Neural cell (in vitro differentiated cells): Measurements from ENCODE around the gene ADGRB2. TPM values are rescaled to one million over a fixed set of nuclear protein-coding genes. Genes with fewer than 3 reads are reported as not detected.

Experiments used
- H2AFZ ChIP-seq: fragments of 200-600, 300-800 bp; sonication (generic), shearing (Covaris generic); 2 replicates; pipeline ENCODE4 v1.6.0; 2014; ENCODE audit warnings: low read depth, mild to moderate bottlenecking, antibody characterized with exemption, low read length, moderate library complexity
- H3F3A ChIP-seq: fragments of 200-600 bp; shearing (Covaris generic); 2 replicates; pipeline ENCODE4 v1.6.1; 2016; ENCODE audit warnings: mild to moderate bottlenecking, moderate library complexity, mixed read lengths, antibody characterized with exemption, low read length; ENCODE audit not compliant: insufficient read depth, poor library complexity, severe bottlenecking
- H3K27ac ChIP-seq: fragments of 200-600, 300-800 bp; sonication (generic), shearing (Covaris generic); 2 replicates; pipeline ENCODE4 v1.5.1; 2014; ENCODE audit warnings: mild to moderate bottlenecking, low read length, moderate library complexity
- H3K27me3 ChIP-seq: fragments of 300-800, 200-600 bp; sonication (generic), shearing (Covaris generic); 2 replicates; pipeline ENCODE4 v1.6.0; 2014; ENCODE audit warnings: mild to moderate bottlenecking, low read depth, low read length, moderate library complexity; ENCODE audit not compliant: insufficient read depth
- H3K36me3 ChIP-seq: fragments of 300-800, 200-600 bp; sonication (generic), shearing (Covaris generic); 2 replicates; pipeline ENCODE4 v1.5.1; 2014; ENCODE audit warnings: mild to moderate bottlenecking, antibody characterized with exemption, low read length, moderate library complexity; ENCODE audit not compliant: insufficient read depth
- H3K4me2 ChIP-seq: fragments of 300-800, 200-600 bp; sonication (generic), shearing (Covaris generic); 2 replicates; pipeline ENCODE4 v1.6.0; 2014; ENCODE audit warnings: mild to moderate bottlenecking, low read length
- H3K4me3 ChIP-seq: fragments of 300-800, 200-600 bp; sonication (generic), shearing (Covaris generic); 2 replicates; pipeline ENCODE4 v1.5.1; 2014; ENCODE audit warnings: mild to moderate bottlenecking, low read length, moderate library complexity
- H3K79me2 ChIP-seq: fragments of 200-600 bp; shearing (Covaris generic); replicated peaks from 2 replicates; pipeline ENCODE4 v1.6.0; 2014; ENCODE audit warnings: mild to moderate bottlenecking, low read length, moderate library complexity; ENCODE audit not compliant: insufficient read depth
- H3K9ac ChIP-seq: fragments of 300-800, 200-600 bp; sonication (generic), shearing (Covaris generic); 2 replicates; pipeline ENCODE4 v1.6.1; 2016; ENCODE audit warnings: mild to moderate bottlenecking, low read length, mixed read lengths
- H3K9me2 ChIP-seq: fragments of 200-600 bp; shearing (Covaris generic); 2 replicates; pipeline ENCODE4 v1.6.1; 2016; ENCODE audit warnings: mild to moderate bottlenecking, low read length, mixed read lengths; ENCODE audit not compliant: insufficient read depth
- H3K9me3 ChIP-seq: fragments of 200-600, 300-800 bp; sonication (generic), shearing (Covaris generic); 2 replicates; pipeline ENCODE4 v1.6.1; 2016; ENCODE audit warnings: mild to moderate bottlenecking, mixed run types, low read length, moderate library complexity, mixed read lengths
- H4K20me1 ChIP-seq: fragments of 200-600 bp; shearing (Covaris generic); 2 replicates; pipeline ENCODE4 v1.6.1; 2016; ENCODE audit warnings: mild to moderate bottlenecking, mixed run types; ENCODE audit not compliant: insufficient read depth
- CTCF ChIP-seq: fragments of 450-650 bp; IDR thresholded peaks from 2 replicates; pipeline ENCODE4 v1.5.1; 2014; ENCODE audit warnings: antibody characterized with exemption, mild to moderate bottlenecking, moderate library complexity; ENCODE audit not compliant: poor library complexity, severe bottlenecking
- EP300 ChIP-seq: fragments of 450-650 bp; conservative IDR thresholded peaks from 2 replicates; pipeline ENCODE4 v1.6.1; 2014; ENCODE audit warnings: antibody characterized with exemption, mild to moderate bottlenecking, moderate library complexity; ENCODE audit not compliant: poor library complexity, severe bottlenecking
- EZH2 ChIP-seq: fragments of 200-600, 300-800 bp; shearing (Covaris generic), sonication (generic); IDR thresholded peaks from 2 replicates; pipeline ENCODE4 v1.6.1; 2014; ENCODE audit warnings: antibody characterized with exemption, low read length, borderline replicate concordance, mild to moderate bottlenecking; ENCODE audit not compliant: insufficient read depth, poor library complexity, severe bottlenecking
- MXI1 ChIP-seq: fragments of 450-650 bp; conservative IDR thresholded peaks from 2 replicates; pipeline ENCODE4 v1.6.1; 2014; ENCODE audit warnings: antibody characterized with exemption, mild to moderate bottlenecking; ENCODE audit not compliant: poor library complexity, severe bottlenecking
- POLR2AphosphoS5 ChIP-seq: IDR thresholded peaks from 2 replicates; pipeline ENCODE4 v1.6.1; 2012
- RAD21 ChIP-seq: fragments of 450-650 bp; conservative IDR thresholded peaks from 2 replicates; pipeline ENCODE4 v1.6.1; 2014; ENCODE audit warnings: antibody characterized with exemption, mild to moderate bottlenecking, moderate library complexity
- REST ChIP-seq: IDR thresholded peaks from 2 replicates; pipeline ENCODE4 v1.6.1; 2012; ENCODE audit warnings: borderline replicate concordance
- SMC3 ChIP-seq: fragments of 450-650 bp; conservative IDR thresholded peaks from 2 replicates; pipeline ENCODE4 v1.6.1; 2014; ENCODE audit warnings: antibody characterized with exemption, mild to moderate bottlenecking, moderate library complexity; ENCODE audit not compliant: poor library complexity
- TAF1 ChIP-seq: IDR thresholded peaks from 2 replicates; pipeline ENCODE4 v1.6.1; 2012; ENCODE audit warnings: low read depth
- polyA plus RNA-seq: library from polyadenylated mRNA; depleted of rRNA; stranded (reverse); fragments of >200 nt; gene quantifications from 2 replicates; pipeline ENCODE4 v1.2.3, GENCODE V29; 2014

Gene ADGRB2
- polyA plus RNA-seq, 1 donor from 2014 or later = 45.0 TPM

GRCh38 chr1:31736675-31737074, 27.5 kb downstream of the ADGRB2 start:
- Histone ChIP-seq H3K9me2 (no peaks in the 10 kb centered on the region), H4K20me1 (no peaks in the 10 kb centered on the region), H3F3A (no peaks in the 10 kb centered on the region), H3K79me2 (no peaks in the 10 kb centered on the region), H3K9ac (no peak overlapping the region), H3K36me3 (no peaks in the 10 kb centered on the region), H3K27ac (no peak overlapping the region), H3K4me2 (no peak overlapping the region), H3K4me3 (no peak overlapping the region), H3K9me3 (no peaks in the 10 kb centered on the region), H2AFZ (no peak overlapping the region), H3K27me3 (no peaks in the 10 kb centered on the region)
- no peak for TF ChIP-seq REST
- no peak for TF ChIP-seq CTCF
- no peak for TF ChIP-seq EZH2
- TF ChIP-seq SMC3 = no peak
- TF ChIP-seq TAF1 = no peak
- TF ChIP-seq POLR2AphosphoS5 = no peak
- no peak for TF ChIP-seq RAD21
- TF ChIP-seq EP300 = no peak
- no peak for TF ChIP-seq MXI1

GRCh38 chr1:31735571-31735970, 28.6 kb downstream of the ADGRB2 start:
- TF ChIP-seq SMC3 = no peak
- TF ChIP-seq EZH2 = no peak
- TF ChIP-seq TAF1 = no peak
- no peak for TF ChIP-seq CTCF
- TF ChIP-seq RAD21 = no peak
- TF ChIP-seq EP300 = no peak
- no peak for TF ChIP-seq POLR2AphosphoS5
- no peak for TF ChIP-seq REST
- no peak for TF ChIP-seq MXI1
- H3K27me3 ChIP-seq = no peaks in the 10 kb centered on the region
- H3K4me3 ChIP-seq = no peak overlapping the region

More at GRCh38 chr1:31735571-31735970, 28.6 kb downstream of the ADGRB2 start:
- Histone ChIP-seq H3K9me3 (no peaks in the 10 kb centered on the region), H3K9me2 (no peaks in the 10 kb centered on the region), H4K20me1 (no peaks in the 10 kb centered on the region), H3K4me2 (no peak overlapping the region), H3K27ac (no peak overlapping the region), H3F3A (no peaks in the 10 kb centered on the region), H3K9ac (no peak overlapping the region), H3K79me2 (no peaks in the 10 kb centered on the region), H3K36me3 (no peaks in the 10 kb centered on the region), H2AFZ (no peak overlapping the region)
